NT2/D1 (cell line): ENCODE data around the gene RELN.

Source experiments
- SUZ12 ChIP-seq: IDR thresholded peaks from 2 replicates; pipeline ENCODE4 v1.6.1; 2011; ENCODE audit not compliant: insufficient read length, insufficient read depth; ENCODE audit errors: extremely low read depth
- YY1 ChIP-seq: IDR thresholded peaks from 2 replicates; pipeline ENCODE4 v1.6.1; 2011; ENCODE audit not compliant: insufficient read length, insufficient read depth

GRCh38 chr7:103962070-103962469 is 27.4 kb downstream of the RELN start:
- TF ChIP-seq YY1 (no peak), SUZ12 (no peak)
